ENCODE results near the gene MGAT5B. TPM values are rescaled to one million over a fixed set of nuclear protein-coding genes. Genes with fewer than 3 reads are reported as not detected.
A peak's percentile ranks its signal among the peaks of the same experiment; 100 is the strongest.
"Not testable (repeated sequence)": the region's sequence is repeated elsewhere in the genome, so short reads cannot be mapped to it uniquely, and the experiment has no call there.

MGAT5B gene
- polyA plus RNA-seq, 4 donors: 0.81 to 3.0 (median 1.9) TPM

DNA sequence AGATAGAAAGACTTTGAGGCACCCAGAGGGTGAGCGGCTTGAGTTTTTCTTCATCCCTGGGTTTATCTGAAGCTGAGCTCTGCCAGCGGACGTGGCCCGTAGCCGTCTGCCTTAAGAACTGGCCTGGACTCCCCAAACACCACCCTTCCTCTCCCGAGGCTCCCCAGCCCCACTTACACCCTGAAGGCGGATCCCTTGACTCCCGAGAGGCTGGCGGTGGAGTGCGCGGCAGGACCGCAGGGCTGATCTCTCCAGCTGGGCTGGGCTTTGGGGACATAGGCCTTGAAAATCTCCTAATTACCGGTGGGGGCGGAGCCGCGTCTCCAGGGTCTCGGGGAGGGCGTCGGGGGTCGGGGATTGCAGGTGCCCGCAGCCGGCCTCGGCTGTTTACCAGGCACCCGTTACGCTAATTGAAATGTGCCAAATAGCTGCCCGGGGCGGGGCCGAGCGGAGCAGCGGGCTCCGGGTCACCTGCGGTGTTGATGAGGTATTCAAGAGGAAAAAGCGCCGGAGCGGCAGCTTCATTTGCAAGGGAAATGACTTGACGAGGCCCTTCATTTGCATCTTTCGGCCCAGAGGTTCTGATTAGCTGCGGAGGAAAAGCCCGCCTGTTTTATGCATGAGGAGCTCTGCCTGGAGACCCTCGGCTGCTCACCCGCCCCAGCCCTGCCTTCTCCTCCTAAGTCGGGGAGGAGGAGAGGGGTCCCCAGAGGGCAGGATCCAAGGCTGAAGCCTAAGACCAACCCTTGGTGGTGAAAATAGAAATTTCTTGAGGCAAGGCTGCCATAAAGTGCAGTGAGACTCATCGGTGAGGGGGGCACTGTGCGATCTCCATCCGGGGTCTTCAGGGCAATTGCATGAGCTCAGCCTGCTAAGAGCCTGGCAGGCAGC is 100.7 kb downstream of the MGAT5B start:
- DNase-seq (ENCODE audit: low read depth in 4 of 4, low spot score in 2 of 4): peak; percentile 64 to 78 (median 74)

DNA sequence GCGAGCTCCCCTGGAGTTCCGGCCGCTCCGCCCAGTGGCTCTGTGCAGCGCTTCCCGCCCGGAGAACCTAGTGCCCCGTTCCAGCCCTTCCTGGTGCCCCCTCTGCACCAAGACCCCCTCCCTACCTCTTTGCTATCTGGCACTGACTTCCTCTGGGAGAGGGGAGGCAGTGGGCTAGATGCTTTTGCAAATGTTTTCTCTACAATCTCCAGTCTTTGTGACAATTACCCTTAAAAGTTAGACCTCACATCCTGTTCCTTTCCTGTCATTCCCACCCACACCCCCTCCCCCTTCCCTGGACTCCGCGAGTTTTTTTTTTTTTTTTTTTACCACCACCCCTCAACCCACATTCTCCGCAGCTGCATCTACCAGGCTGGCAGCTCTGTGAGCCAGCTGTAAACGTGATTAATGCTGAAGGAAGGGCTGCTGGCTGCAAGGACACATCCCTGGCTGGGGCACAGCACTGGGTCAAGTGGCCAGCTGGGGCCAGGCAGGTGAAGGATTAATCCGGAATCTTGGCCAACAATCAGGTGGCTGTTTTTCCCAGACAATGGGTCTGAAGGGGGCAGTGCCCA is 101.5 kb downstream of the MGAT5B start:
- DNase-seq (ENCODE audit: low read depth in 4 of 4, low spot score in 2 of 4): peak in 1 of 4 donors; percentile 31

- DNase-seq (ENCODE audit: low read depth in 4 of 4, low spot score in 2 of 4): not testable (repeated sequence)
Observed at GRCh38 chr17:76970228-76970627, 102.0 kb downstream of the MGAT5B start.

GRCh38 chr17:76972046-76972641 is 103.9 kb downstream of the MGAT5B start:
- DNase-seq (ENCODE audit: low read depth in 4 of 4, low spot score in 2 of 4): no peak

GRCh38 chr17:76973040-76973439 is 104.8 kb downstream of the MGAT5B start:
- DNase-seq (ENCODE audit: low read depth in 4 of 4, low spot score in 2 of 4): no peak

DNA sequence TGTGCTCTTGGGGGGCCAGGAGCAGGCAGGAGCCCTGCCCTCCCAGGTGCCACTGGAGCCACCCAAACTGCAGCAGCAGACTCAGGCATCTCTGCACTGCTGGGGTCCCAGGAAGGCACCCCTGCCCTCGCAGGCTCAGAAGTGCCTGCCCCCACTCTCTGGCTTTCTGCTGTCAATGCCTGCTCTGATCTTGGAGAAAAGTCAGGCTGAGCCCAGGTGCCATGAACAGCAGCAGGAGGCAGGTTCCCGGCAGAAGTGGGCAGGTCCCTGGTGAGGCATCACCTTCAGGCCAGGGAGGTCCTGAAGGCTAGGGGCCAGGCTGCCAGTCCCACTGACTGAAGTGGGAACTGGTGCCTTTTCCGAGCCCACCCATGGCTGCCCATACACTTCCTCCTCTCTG is 106.5 kb downstream of the MGAT5B start:
- DNase-seq (ENCODE audit: low read depth in 4 of 4, low spot score in 2 of 4): no peak

DNA sequence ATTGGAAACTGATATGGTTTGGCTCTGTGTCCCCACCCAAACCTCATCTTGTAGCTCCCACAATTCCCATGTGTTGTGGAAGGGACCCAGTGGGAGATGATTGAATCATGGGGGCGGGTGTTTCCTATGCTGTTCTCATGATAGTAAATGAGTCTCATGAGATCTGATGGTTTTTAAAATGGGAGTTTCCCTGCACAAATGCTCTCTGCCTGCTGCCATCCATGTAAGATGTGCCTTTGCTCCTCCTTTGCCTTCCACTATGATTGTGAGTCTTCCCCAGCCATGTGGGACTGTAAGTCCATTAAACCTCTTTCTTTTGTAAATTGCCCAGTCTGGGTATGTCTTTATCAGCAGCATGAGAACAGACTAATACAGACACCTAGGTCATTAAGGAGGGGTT is 109.8 kb downstream of the MGAT5B start:
- not testable (repeated sequence) for DNase-seq (ENCODE audit: low read depth in 4 of 4, low spot score in 2 of 4)

DNA sequence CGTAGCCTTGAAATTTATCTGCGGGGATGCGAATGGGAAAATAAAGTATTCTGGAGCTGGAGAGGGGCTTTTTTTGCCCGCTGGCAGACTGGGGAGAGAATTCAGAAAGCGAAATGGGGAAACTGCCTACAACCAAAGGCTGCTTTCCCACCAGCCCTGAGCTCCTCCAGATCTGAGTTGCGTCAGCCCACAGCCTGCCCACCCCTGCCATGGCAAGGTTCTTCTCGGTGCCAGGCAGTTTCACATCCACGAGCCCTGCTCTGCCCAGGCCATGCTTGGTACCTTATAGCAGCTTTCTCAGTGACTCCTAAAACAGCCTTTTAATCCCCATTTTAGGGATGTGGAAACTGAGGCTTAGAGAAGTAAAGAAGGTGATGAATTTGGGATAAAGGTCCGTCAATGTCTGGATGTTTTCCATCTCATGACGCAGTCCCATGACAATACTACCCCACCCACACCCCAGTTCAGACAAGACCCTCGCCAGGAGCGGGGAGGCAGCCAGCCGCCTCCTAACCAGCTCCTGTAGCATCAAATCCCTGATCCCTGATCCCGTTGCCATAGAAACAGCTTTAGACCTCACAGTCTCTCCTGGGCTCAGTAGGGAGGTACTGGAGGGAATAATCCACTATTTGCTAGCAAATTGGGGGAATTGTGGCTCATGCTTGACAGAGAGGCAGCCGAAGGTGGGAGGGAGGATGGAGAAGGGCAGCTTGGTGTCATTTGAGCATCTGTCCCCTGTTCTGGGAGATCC is 113.5 kb downstream of the MGAT5B start:
- no peak for DNase-seq (ENCODE audit: low read depth in 4 of 4, low spot score in 2 of 4)

DNA sequence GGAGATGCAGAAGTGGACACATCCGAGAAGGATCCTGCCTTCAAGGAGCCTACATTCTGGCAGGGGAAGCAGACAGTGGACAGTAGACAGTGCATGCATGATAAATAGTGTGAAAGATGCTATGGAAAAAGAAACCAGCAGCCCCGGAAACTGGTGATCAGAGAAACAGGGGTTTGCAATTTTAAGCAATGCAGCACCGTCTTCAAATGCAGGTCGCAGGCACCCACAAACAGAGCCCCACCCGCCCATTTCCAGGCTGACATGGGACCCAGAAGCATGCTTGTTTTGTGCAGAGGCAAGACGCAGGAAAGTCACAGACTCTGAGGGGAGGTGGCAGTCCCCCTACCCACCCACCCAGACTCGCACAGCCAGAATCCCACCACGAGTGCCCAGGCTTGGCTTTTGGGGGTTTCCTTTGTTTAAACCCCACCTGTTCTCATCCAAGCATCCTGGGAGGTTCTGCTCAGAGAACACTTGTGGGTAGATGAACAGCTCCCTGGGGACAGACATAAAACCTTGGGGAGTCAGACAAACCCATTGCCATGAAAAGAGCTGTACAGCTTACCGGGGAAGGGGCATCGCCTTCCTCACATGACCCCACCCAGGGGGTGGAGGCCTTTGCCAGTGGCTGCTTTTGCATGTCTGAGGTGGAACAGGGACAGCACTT is 114.3 kb downstream of the MGAT5B start:
- DNase-seq (ENCODE audit: low read depth in 4 of 4, low spot score in 2 of 4): no peak

- DNase-seq (ENCODE audit: low read depth in 4 of 4, low spot score in 2 of 4): no peak
Observed at GRCh38 chr17:76983075-76983775, 115.0 kb downstream of the MGAT5B start.

- DNase-seq (ENCODE audit: low read depth in 4 of 4, low spot score in 2 of 4): no peak
Observed at GRCh38 chr17:76986365-76986764, 118.2 kb downstream of the MGAT5B start.

DNA sequence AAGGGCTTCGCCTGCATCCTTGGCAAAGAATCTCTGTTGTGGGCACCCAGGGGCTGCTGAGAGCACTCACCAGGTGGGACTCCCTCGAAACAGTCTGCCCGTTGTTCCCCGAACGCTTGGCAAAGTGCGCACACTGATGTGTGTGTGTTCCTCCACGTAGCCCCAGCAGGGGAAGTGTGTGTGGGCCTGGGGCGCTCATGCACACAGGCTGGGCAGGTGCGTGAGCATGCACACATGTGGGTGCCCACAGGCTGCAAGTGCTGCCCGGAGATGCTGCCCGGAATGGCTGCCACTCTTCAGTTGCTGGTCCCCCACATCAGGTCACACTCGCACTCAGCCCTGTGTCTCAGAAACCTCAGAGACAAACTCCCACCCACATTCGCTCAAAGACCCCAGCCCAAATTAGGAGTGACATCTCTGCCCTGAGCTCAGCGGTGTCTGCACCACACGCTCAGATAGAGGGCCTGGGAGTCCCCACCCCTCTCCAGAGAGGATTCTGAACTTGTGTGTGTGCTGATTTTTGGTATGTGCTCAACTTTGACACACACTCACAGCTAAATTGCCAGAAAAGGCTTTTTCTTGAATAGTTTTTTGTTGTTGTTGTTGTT is 119.4 kb downstream of the MGAT5B start:
- DNase-seq (ENCODE audit: low read depth in 4 of 4, low spot score in 2 of 4): no peak

DNA sequence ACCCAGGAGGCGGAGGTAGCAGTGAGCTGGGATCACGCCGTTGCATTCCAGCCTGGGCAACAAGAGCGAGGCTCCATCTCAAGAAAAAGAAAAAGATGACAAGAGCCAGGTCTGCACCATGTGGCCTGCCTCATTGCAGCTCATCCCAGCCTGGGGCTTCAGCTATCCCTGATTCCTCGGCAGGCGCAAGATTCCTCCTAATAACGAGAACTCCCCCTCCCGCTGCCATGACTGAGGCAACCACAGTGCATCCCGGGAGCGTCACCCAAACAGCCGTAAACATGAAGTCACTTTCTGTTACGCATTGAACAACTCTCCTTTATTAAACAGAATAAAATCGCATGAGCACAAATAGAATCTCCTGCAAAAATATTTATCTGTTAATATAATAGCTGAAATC is 120.6 kb downstream of the MGAT5B start:
- no peak for DNase-seq (ENCODE audit: low read depth in 4 of 4, low spot score in 2 of 4)

DNA sequence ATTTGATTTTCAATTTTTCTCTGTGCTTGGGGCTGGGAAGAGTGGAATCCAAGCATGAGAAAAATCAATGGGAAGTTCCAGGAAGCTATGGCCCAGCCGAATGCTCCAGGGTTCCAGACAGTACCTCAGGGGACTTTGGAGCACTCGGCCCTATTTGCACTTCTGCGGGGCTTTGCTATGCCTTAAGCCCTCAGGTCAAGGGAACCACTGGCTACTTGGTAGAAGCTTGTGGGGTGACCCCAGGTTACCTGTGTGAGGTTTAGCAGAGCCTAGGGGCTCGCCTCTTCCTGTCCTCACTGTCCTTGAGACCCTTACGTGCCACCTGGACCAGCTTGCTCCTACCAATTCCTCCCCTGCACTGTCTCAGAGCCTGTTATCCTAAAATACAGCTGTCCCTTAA is 121.3 kb downstream of the MGAT5B start:
- DNase-seq (ENCODE audit: low read depth in 4 of 4, low spot score in 2 of 4): no peak

GRCh38 chr17:76992891-76993290 is 124.7 kb downstream of the MGAT5B start:
- DNase-seq (ENCODE audit: low read depth in 4 of 4, low spot score in 2 of 4): no peak

DNA sequence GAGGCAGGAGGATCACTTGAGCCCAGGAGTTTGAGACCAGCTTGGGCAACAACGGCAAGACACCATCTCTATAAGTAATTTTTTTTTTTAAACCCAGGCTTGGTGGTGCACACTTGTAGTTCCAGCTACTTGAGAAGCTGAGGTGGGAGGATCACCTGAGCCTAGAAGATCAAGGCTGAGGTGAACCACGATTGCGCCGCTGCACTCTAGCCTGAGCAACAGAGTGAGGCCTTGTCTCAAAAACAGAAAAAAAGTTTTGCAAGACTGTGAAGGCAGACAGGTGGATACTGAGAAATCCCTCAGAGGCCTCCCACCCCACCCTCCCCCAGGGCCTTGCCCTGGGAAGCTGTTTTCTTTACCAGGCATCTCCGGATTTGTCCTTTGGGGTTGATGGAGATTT is 125.4 kb downstream of the MGAT5B start:
- DNase-seq (ENCODE audit: low read depth in 4 of 4, low spot score in 2 of 4): no peak

DNA sequence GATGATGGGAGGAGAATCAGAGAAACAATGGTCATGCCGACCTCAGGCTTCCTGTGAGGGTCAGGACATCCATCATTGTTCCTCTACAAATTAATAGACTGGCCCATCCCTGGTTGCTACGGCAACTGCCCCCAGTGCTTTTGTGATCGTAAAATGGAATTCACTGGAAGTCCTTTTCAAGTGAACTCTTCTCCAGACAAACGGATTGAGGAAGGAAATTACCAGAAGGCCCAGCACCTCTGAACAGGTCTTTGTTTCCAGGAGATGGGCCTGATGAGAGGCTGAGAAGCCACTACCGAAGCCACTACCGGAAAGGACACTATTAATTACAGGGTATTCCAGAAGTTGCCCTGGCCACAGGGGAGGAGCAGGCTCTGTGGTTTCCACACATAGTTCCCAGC is 126.0 kb downstream of the MGAT5B start:
- DNase-seq (ENCODE audit: low read depth in 4 of 4, low spot score in 2 of 4): no peak

DNA sequence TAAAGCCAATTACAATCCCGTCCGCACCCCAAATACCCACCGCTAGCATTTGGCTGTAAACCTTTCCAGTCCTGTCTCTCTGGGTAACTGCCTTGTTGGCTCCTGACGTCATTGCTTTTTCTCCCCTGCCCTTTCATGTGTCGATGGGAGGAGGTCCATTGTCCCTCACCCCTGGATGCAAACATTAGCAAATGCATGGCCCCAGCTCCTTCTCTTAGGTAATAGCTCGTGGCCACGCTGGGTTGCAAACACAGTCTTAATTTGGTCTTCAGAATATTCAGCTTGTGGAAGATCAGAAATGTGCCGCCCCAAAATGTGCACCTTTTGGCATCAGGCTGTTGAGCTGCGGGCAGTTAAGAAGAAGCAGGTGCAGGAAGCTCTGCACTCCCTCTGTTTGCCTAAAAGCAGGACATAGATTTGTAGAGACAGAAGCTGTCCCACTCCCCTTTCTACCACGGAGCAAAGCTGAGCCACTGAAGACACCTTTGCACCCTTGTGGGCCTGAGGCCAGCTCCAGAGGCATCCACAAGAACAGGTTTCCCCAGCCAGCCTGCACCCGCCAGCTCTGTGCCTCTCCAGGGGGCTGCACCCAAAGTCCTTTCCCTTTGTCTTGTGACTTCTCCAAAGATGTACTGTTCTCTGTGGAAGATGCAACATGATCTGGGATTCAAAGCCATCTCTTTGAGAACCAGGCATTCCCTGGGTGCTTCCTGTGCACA is 127.3 kb downstream of the MGAT5B start:
- DNase-seq (ENCODE audit: low read depth in 4 of 4, low spot score in 2 of 4): no peak
